ENCODE results near the gene GNL2.

GRCh38 chr1:37620707-37621106, 25.0 kb upstream of the GNL2 start:
- TF ChIP-seq EZH2 (IDR thresholded peaks at IDR 0.05; ENCODE audit: insufficient read depth, poor library complexity, severe bottlenecking): no peak
- TF ChIP-seq EZH2phosphoT487 (IDR thresholded peaks at IDR 0.05; ENCODE audit: insufficient read depth, low read depth): no peak

Data from GM23248 (cell line).